Measurements from ENCODE around the gene DHRS7B.
"Not testable (repeated sequence)": the region's sequence is repeated elsewhere in the genome, so short reads cannot be mapped to it uniquely, and the experiment has no call there.

Gene DHRS7B

GRCh38 chr17:21183468-21183867 is 56.7 kb downstream of the DHRS7B start:
- DNase-seq (ENCODE audit: low read depth): no peak
- TF ChIP-seq CTCF (conservative IDR thresholded peaks at IDR 0.05; ENCODE audit: low read depth, low read length): no peak
- no peak overlapping the region for H3K4me3 ChIP-seq (ENCODE audit: low read depth, low read length)

GRCh38 chr17:21184570-21184969 is 57.8 kb downstream of the DHRS7B start:
- DNase-seq (ENCODE audit: low read depth): no peak

GRCh38 chr17:21185061-21185460 is 58.3 kb downstream of the DHRS7B start:
- no peak for TF ChIP-seq CTCF (conservative IDR thresholded peaks at IDR 0.05; ENCODE audit: low read depth, low read length)
- no peak overlapping the region for H3K4me3 ChIP-seq (ENCODE audit: low read depth, low read length)
- DNase-seq (ENCODE audit: low read depth): no peak

More at GRCh38 chr17:21184570-21184969, 57.8 kb downstream of the DHRS7B start:
- no peak overlapping the region for H3K4me3 ChIP-seq (ENCODE audit: low read depth, low read length)
- no peak for TF ChIP-seq CTCF (conservative IDR thresholded peaks at IDR 0.05; ENCODE audit: low read depth, low read length)

GRCh38 chr17:21186399-21187187 is 59.8 kb downstream of the DHRS7B start:
- no peak for DNase-seq (ENCODE audit: low read depth)
- TF ChIP-seq CTCF (conservative IDR thresholded peaks at IDR 0.05; ENCODE audit: low read depth, low read length): no peak
- H3K4me3 ChIP-seq (ENCODE audit: low read depth, low read length): no peak overlapping the region

- no peak for DNase-seq (ENCODE audit: low read depth)
- H3K4me3 ChIP-seq (ENCODE audit: low read depth, low read length): no peak overlapping the region
- TF ChIP-seq CTCF (conservative IDR thresholded peaks at IDR 0.05; ENCODE audit: low read depth, low read length): no peak
Measured at GRCh38 chr17:21189361-21189760, 62.6 kb downstream of the DHRS7B start.

GRCh38 chr17:21190078-21190477 is 63.3 kb downstream of the DHRS7B start:
- DNase-seq (ENCODE audit: low read depth): no peak
- no peak for TF ChIP-seq CTCF (conservative IDR thresholded peaks at IDR 0.05; ENCODE audit: low read depth, low read length)
- H3K4me3 ChIP-seq (ENCODE audit: low read depth, low read length): no peak overlapping the region

GRCh38 chr17:21191698-21192097 is 64.9 kb downstream of the DHRS7B start:
- DNase-seq (ENCODE audit: low read depth): peak; percentile 14
- no peak overlapping the region for H3K4me3 ChIP-seq (ENCODE audit: low read depth, low read length)
- no peak for TF ChIP-seq CTCF (conservative IDR thresholded peaks at IDR 0.05; ENCODE audit: low read depth, low read length)

GRCh38 chr17:21192414-21192813 is 65.7 kb downstream of the DHRS7B start:
- not testable (repeated sequence) for H3K4me3 ChIP-seq (ENCODE audit: low read depth, low read length); DNase-seq (ENCODE audit: low read depth)
